ENCODE data around the gene PLTP.
A peak's percentile ranks its signal among the peaks of the same experiment; 100 is the strongest.

Gene PLTP

DNA sequence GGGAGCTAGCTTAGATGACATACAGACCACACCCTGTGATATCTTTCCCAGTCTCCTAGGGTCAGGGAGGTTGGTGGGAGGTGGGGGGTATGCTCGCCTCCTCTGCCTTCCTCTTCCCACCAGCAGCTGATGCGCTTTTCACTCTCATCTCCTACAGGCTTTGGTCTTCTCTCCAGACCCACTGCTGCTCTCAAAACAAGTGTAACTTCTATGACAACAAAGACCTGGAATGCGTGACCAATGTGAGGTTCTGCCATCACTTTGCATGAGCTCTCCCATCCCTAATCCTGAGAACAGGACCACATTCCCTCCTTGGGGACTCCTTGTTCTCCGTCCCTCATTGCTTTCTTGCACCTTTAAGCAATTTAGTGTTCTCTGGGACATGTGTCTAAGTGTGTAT lies 18.1 kb downstream of the PLTP start:
- no peak overlapping the region for H3K4me3 ChIP-seq (ENCODE audit: low read depth, low read length)
- TF ChIP-seq CTCF (IDR thresholded peaks at IDR 0.05; ENCODE audit: insufficient read depth, low read depth, low read length, missing control alignments) = no peak
- DNase-seq (ENCODE audit: low read depth) = no peak

- TF ChIP-seq CTCF (IDR thresholded peaks at IDR 0.05; ENCODE audit: insufficient read depth, low read depth, low read length, missing control alignments) = no peak
- no peak overlapping the region for H3K4me3 ChIP-seq (ENCODE audit: low read depth, low read length)
- peak; percentile 44 for DNase-seq (ENCODE audit: low read depth)
Measured at GRCh38 chr20:45892828-45893500, 19.0 kb downstream of the PLTP start.

DNA sequence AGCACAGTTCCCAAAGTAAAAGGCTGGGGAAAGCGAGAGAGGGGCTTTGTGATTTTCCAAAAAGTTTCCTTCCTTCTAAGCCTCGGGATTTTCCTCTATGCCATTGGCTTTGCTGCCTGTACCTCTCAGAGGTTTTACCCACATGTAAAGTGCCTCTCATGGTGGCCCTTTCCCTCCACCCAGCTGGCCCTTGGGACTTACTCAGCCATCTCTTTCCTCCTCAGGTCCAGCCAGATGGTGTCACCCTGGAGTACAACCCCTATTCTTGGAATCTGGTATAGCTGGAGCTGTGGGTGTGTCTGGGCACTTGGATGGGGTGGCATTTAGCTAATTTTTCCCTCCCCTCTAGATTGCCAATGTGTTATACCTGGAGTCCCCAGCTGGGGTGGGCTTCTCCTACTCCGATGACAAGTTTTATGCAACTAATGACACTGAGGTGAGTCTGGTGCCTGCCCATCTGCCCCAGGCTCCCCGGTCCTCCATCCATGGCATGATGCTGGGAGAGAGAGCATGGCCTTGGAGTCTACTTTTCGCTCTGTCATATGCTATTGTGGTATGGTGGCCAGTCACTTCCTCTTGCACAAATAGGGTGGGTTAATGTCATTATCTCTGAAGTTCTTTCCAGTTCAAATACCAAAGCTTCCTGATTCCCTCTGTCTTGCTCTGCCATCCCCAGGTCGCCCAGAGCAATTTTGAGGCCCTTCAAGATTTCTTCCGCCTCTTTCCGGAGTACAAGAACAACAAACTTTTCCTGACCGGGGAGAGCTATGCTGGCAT lies 19.7 kb downstream of the PLTP start:
- peak overlapping the region; percentile 95 for H3K4me3 ChIP-seq (ENCODE audit: low read depth, low read length)
- DNase-seq (ENCODE audit: low read depth) = no peak
- TF ChIP-seq CTCF (IDR thresholded peaks at IDR 0.05; ENCODE audit: insufficient read depth, low read depth, low read length, missing control alignments) = no peak

DNA sequence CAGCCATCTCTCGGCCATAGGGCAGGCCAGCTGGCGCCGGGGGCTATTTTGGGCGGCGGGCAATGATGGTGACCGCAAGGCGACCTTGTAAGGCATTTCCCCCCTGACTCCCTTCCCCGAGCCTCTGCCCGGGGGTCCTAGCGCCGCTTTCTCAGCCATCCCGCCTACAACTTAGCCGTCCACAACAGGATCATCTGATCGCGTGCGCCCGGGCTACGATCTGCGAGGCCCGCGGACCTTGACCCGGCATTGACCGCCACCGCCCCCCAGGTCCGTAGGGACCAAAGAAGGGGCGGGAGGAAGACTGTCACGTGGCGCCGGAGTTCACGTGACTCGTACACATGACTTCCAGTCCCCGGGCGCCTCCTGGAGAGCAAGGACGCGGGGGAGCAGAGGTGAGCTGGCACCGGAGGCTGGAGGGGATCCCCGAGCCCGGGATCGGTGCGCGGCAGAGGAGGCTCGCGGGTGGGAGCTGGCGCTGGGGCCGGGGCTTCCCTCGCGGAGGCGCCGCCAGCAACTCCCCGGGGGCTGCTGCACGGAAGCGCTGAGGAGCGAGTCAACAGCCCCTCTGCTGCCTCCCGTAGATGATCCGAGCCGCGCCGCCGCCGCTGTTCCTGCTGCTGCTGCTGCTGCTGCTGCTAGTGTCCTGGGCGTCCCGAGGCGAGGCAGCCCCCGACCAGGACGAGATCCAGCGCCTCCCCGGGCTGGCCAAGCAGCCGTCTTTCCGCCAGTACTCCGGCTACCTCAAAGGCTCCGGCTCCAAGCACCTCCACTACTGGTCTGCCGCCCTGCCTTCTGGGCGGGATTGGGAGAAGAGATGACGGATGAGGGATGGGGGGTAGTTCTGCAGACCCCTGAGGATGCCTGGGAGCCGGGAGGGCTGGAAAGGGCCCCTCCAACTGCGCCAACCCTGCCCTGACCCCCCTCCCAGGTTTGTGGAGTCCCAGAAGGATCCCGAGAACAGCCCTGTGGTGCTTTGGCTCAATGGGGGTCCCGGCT lies 20.7 kb downstream of the PLTP start, which contains the start of the genes CTSA and NEURL2:
Gene CTSA, plus strand, starts transcription at position 351 of the 999 bp plus-strand sequence. Its CDS starts 234 bp downstream, at position 585.
Gene NEURL2, minus strand, starts transcription at position 224 of the 999 bp plus-strand sequence. Its CDS starts 217 bp downstream, at position 7.
- no peak for TF ChIP-seq CTCF (IDR thresholded peaks at IDR 0.05; ENCODE audit: insufficient read depth, low read depth, low read length, missing control alignments)
- DNase-seq (ENCODE audit: low read depth) = peak; percentile 96
- H3K4me3 ChIP-seq (ENCODE audit: low read depth, low read length) = peak within 1 kb of the TSS; percentile 95

DNA sequence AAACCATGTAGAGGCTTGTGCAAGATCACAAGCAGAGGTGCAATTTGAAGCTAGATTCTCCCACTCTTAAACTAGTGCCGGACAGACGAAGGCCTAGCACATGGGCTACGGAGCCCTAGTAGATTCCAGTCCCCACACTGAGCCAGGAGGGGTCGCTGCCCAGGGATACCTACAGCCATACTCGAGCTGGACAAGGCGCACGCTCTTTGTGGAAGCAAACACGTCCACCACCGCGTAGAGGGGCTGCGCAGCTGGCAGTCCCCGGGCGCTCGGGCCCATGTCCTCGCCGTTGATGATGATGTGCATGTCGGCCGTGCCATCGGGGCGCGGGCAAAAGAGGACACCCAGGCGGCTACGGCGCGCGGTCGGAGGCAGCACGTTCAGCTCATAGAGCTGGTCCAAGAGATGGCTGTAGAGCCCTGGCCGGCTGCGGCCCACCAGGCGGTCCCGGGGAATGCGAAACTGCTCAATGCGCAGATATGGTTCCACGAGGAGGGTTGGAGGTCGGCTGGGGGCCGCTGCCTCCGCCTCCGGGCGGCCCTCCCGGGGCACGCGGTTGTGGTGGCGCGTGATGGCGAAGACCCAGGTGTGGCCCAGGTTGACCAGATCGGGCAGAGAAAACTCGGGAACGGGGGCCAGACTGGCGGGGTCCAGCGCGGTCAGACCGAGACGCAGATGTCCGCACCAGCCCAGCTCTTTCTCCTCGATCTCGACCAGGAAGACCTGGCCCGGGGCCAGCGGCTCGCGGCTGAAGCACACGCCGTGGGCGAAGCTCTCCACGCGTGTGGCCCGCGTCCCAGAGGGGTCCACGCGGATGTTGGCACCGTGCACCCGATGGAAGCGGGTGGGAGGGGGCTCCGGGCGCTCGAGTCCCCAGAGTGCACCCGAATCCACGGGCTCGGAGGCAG lies 21.6 kb downstream of the PLTP start:
- TF ChIP-seq CTCF (IDR thresholded peaks at IDR 0.05; ENCODE audit: insufficient read depth, low read depth, low read length, missing control alignments) = peak; percentile 18
- H3K4me3 ChIP-seq (ENCODE audit: low read depth, low read length) = peak overlapping the region; percentile 95
- DNase-seq (ENCODE audit: low read depth) = peak; percentile 35
